Activated CD8-positive, alpha-beta memory T cell treated with anti-CD3 and anti-CD28 coated beads, Interleukin-2, amount 10 ng/mL, durations not matched to agents 7 days and 5 days (primary cell): ENCODE measurements around the gene JMY. TPM values are rescaled to one million over a fixed set of nuclear protein-coding genes. Genes with fewer than 3 reads are reported as not detected.

Experiments
- ATAC-seq: fragments of 150-1000 bp; cut with Tn5 transposase; one replicate; pipeline ENCODE4 v1.10.0; 2021; ENCODE audit warnings: moderate library complexity
- CTCF ChIA-PET: fragments of 350-600 bp; sonication (Branson Sonifier 250); formaldehyde crosslinking; loops from one replicate; lab custom pipeline; 2021; ENCODE audit warnings: antibody characterized with exemption; lab: Charles Lee
- DNase-seq: peaks from one replicate; pipeline ENCODE4 v3.0.0-alpha.2; 2020
- H3K27ac Mint-ChIP-seq: one replicate; pipeline ENCODE4 v1.8.0; 2021; ENCODE audit warnings: mild to moderate bottlenecking, mixed read lengths
- H3K27me3 Mint-ChIP-seq: one replicate; pipeline ENCODE4 v1.8.0; 2021; ENCODE audit warnings: mixed read lengths
- H3K36me3 Mint-ChIP-seq: one replicate; pipeline ENCODE4 v1.8.0; 2021; ENCODE audit warnings: mild to moderate bottlenecking, mixed read lengths
- H3K4me1 Mint-ChIP-seq: one replicate; pipeline ENCODE4 v1.8.0; 2021; ENCODE audit warnings: mixed read lengths
- H3K4me3 Mint-ChIP-seq: one replicate; pipeline ENCODE4 v1.8.0; 2021; ENCODE audit warnings: mild to moderate bottlenecking, moderate library complexity, mixed read lengths
- H3K9me3 Mint-ChIP-seq: one replicate; pipeline ENCODE4 v1.8.0; 2022; ENCODE audit warnings: low read depth, mixed read lengths
- total RNA-seq, 2 experiments: library from RNA; stranded (reverse); gene quantifications; one replicate each; pipeline ENCODE4 v1.2.3, GENCODE V29; 2021

JMY gene
- total RNA-seq, 2 experiments from 2014 or later, result 5.1 to 6.1 TPM

DNA sequence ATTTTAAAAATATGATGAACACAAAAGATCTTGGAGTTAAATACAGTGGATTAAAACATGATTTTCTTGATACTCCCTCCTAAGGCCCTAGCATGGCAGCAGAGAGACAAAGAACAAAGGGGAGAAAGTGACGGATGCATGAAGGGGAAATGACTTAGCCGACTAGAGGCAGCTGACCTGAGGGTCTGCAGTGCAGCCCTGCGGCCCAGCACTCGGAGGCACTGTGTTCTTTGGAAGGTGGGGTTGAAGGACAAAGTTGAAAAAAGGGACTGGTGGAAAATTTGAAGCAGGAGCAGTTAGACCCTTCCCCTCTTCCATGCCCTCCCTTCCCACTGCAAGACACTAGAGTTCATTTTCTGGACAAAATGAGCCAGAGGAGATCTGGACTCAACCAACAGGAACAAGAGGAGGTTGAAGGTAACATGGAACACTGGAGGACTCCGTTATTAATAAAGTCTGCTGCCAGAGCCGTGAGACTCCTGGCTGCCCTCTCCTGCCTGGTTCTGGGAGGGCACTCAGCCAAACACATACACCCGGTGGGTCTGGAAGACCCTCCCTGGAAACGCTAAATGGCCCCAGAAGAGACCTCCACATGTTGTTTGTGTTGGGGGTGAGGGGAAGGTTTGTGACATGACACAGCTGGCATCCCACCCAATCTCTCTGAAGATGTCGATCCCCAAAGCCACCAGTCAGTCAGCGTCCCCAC, 98.1 kb downstream of the JMY start:
- Mint-ChIP-seq H3K27me3 (peaks cover 25% of the 10 kb centered on the region), H3K4me1 (no peaks in the 10 kb centered on the region), H3K36me3 (no peaks in the 10 kb centered on the region), H3K27ac (no peak overlapping the region), H3K4me3 (no peak overlapping the region), H3K9me3 (no peaks in the 10 kb centered on the region)
- CTCF ChIA-PET, result no interaction called here
- ATAC-seq, result no peak
- no peak for DNase-seq

DNA sequence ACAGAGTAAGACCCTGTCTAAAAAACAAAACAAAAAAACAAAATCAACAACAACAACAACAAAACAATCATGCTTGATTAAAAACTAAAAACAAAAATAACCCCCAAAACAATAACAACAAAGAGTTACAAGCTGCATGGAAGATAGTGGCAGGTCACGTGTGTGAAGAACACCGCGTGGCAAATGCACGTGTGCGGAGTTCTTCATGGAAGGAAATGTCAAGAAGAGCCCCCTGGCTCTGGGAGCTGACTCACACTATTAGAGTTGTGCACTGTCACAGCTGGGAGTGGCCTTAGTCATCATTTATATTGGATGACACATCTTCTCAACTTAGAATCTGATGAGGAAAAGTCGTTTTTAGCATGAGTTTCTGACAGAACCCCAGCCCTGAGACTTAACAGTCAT, 110.5 kb downstream of the JMY start:
- Mint-ChIP-seq H3K4me1 (no peaks in the 10 kb centered on the region), H3K4me3 (no peak overlapping the region), H3K9me3 (no peaks in the 10 kb centered on the region), H3K27me3 (no peaks in the 10 kb centered on the region), H3K36me3 (no peaks in the 10 kb centered on the region), H3K27ac (no peak overlapping the region)
- ATAC-seq (no peak), DNase-seq (no peak)
- CTCF ChIA-PET, result no interaction called here

DNA sequence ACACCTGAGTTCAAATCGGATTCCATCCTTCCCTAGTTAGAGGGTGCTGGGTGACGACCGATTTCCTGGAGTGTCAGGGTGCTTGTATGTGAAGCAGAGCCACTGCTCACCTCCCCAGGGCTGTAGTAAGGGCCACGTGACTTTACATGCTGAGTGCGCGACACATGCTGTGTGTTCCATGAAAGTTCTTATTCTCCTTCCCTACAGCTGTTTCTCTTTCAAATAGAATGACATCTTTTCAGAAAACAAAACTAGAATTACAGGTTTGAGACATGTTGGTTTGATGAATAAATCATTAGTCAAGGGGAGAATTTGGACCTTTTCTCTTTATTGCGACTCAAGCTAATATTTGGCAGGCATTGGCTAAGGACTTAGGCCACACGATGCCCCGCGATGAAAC, 113.1 kb downstream of the JMY start:
- Mint-ChIP-seq H3K27me3 (peaks cover 4% of the 10 kb centered on the region), H3K4me3 (no peak overlapping the region), H3K27ac (no peak overlapping the region), H3K36me3 (no peaks in the 10 kb centered on the region), H3K4me1 (no peaks in the 10 kb centered on the region), H3K9me3 (no peaks in the 10 kb centered on the region)
- CTCF ChIA-PET, result no interaction called here
- ATAC-seq, result no peak
- no peak for DNase-seq

- peaks cover 4% of the 10 kb centered on the region for H3K27me3 Mint-ChIP-seq
- DNase-seq (no peak), ATAC-seq (no peak)
- CTCF ChIA-PET, result no interaction called here
- H3K27ac Mint-ChIP-seq, result no peak overlapping the region
- H3K9me3 Mint-ChIP-seq, result no peaks in the 10 kb centered on the region
- no peak overlapping the region for H3K4me3 Mint-ChIP-seq
- H3K4me1 Mint-ChIP-seq, result no peaks in the 10 kb centered on the region
- H3K36me3 Mint-ChIP-seq, result no peaks in the 10 kb centered on the region
These were observed 114.0 kb downstream of the JMY start for GRCh38 chr5:79349881-79350280.

DNA sequence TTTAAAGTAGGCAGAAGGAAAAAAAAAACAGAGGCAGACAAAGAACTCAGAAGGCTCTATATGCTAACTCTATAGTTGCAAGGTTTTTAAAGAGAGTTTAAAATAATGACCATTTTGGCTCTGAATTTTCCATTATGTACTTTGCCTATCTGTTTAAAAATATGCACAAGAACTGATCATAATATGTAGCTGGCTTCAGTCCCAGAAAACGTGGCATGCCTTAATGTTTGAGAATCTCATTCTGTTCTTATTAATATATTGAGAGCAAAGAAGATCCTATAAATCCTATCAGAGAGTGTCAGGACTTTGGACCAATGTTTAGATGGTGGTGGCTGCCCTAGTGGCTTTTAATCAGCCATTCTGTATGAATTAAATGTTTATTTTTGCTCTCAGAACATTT, 121.5 kb downstream of the JMY start:
- ATAC-seq (no peak), DNase-seq (no peak)
- Mint-ChIP-seq H3K4me3 (no peak overlapping the region), H3K4me1 (no peaks in the 10 kb centered on the region), H3K27me3 (peaks cover 4% of the 10 kb centered on the region), H3K9me3 (no peaks in the 10 kb centered on the region), H3K36me3 (no peaks in the 10 kb centered on the region), H3K27ac (no peak overlapping the region)
- CTCF ChIA-PET, result no interaction called here

Other genes with a start within 250 kb of the JMY start
- under 1 TPM; 0.33 to 0.70 TPM for gene DMGDH, start 166.5 kb upstream of the JMY start, total RNA-seq
- gene BHMT2, start 166.4 kb upstream of the JMY start, total RNA-seq, result not detected
- gene BHMT, start 124.3 kb upstream of the JMY start, total RNA-seq, result not detected